Liver (tissue), 3 donors: ENCODE data around the gene RTP2.

Source experiments
- GABPA ChIP-seq, 2 donors: IDR thresholded peaks in 1 of 2; conservative IDR thresholded peaks in 1 of 2; 2 replicates each; pipeline ENCODE4 v1.6.1; 2016; ENCODE audit warnings: antibody characterized with exemption in 2 of 2, mild to moderate bottlenecking in 1 of 2, moderate library complexity in 1 of 2
- RAD21 ChIP-seq, 2 donors: IDR thresholded peaks; 2 replicates each; pipeline ENCODE4 v1.6.1; 2016; ENCODE audit warnings: antibody characterized with exemption in 2 of 2, mild to moderate bottlenecking in 2 of 2
- YY1 ChIP-seq: IDR thresholded peaks from 2 replicates; pipeline ENCODE4 v1.6.1; 2016; ENCODE audit warnings: antibody characterized with exemption, mild to moderate bottlenecking
- TF ChIP-seq, protein P1 (sequence below): fragments of 150-350 bp; IDR thresholded peaks from 2 replicates; pipeline ENCODE4 v1.5.1; 2017; ENCODE audit warnings: improper control_type of control experiment, low read depth, low read length; ENCODE audit not compliant: missing input control
- TF ChIP-seq, protein P2 (sequence below): IDR thresholded peaks from 2 replicates; pipeline ENCODE4 v1.6.1; 2016; ENCODE audit warnings: antibody characterized with exemption, mild to moderate bottlenecking
- donor health status: healthy.
- donor health status: healthy.

DNA sequence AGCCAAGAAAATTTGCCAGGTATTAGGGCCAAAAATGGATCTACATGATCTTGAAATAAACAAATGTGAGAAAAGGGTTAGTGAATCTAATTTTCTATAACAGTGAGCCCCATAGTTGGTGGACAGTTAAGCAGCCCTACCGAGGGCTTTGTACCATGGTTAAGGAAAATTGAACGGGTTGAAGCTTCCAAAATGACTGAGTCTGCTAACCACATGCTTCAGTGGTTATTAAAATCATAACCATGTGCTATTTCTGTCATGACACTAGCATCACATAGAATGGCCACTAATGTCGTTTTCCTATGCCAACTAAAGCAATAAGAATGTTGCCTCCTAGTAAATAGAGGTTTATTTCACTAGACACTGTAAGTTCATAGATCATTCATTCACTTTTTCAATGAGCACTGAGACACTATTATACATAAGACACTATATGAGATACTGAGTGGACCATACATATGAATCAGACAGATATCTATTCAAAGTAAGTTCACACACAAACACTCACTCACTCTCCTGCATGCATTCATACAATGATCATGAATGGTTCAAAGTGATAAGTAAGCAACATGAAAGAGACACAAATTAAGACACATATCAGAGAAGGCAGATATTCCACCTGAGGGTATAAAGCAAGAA is 36.5 kb downstream of the RTP2 start:
- TF ChIP-seq, protein P1, sequence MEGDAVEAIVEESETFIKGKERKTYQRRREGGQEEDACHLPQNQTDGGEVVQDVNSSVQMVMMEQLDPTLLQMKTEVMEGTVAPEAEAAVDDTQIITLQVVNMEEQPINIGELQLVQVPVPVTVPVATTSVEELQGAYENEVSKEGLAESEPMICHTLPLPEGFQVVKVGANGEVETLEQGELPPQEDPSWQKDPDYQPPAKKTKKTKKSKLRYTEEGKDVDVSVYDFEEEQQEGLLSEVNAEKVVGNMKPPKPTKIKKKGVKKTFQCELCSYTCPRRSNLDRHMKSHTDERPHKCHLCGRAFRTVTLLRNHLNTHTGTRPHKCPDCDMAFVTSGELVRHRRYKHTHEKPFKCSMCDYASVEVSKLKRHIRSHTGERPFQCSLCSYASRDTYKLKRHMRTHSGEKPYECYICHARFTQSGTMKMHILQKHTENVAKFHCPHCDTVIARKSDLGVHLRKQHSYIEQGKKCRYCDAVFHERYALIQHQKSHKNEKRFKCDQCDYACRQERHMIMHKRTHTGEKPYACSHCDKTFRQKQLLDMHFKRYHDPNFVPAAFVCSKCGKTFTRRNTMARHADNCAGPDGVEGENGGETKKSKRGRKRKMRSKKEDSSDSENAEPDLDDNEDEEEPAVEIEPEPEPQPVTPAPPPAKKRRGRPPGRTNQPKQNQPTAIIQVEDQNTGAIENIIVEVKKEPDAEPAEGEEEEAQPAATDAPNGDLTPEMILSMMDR = no peak
- TF ChIP-seq RAD21 (IDR thresholded peaks at IDR 0.05) = no peak
- no peak for TF ChIP-seq YY1
- TF ChIP-seq, protein P2, sequence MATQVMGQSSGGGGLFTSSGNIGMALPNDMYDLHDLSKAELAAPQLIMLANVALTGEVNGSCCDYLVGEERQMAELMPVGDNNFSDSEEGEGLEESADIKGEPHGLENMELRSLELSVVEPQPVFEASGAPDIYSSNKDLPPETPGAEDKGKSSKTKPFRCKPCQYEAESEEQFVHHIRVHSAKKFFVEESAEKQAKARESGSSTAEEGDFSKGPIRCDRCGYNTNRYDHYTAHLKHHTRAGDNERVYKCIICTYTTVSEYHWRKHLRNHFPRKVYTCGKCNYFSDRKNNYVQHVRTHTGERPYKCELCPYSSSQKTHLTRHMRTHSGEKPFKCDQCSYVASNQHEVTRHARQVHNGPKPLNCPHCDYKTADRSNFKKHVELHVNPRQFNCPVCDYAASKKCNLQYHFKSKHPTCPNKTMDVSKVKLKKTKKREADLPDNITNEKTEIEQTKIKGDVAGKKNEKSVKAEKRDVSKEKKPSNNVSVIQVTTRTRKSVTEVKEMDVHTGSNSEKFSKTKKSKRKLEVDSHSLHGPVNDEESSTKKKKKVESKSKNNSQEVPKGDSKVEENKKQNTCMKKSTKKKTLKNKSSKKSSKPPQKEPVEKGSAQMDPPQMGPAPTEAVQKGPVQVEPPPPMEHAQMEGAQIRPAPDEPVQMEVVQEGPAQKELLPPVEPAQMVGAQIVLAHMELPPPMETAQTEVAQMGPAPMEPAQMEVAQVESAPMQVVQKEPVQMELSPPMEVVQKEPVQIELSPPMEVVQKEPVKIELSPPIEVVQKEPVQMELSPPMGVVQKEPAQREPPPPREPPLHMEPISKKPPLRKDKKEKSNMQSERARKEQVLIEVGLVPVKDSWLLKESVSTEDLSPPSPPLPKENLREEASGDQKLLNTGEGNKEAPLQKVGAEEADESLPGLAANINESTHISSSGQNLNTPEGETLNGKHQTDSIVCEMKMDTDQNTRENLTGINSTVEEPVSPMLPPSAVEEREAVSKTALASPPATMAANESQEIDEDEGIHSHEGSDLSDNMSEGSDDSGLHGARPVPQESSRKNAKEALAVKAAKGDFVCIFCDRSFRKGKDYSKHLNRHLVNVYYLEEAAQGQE = no peak
- TF ChIP-seq GABPA (IDR thresholded peaks at IDR 0.05 in 1 of 2, conservative IDR thresholded peaks at IDR 0.05 in 1 of 2) = no peak
